Stimulated activated CD8-positive, alpha-beta memory T cell treated with anti-CD3 and anti-CD28 coated beads, Interleukin-4, amount 100 ng/mL, for 24 hours (primary cell): ENCODE data around the gene ATP6V1F.

Experiments used
- DNase-seq: peaks from one replicate; pipeline ENCODE4 v3.0.0-alpha.2; 2020; ENCODE audit warnings: low read depth

Gene ATP6V1F, protein sequence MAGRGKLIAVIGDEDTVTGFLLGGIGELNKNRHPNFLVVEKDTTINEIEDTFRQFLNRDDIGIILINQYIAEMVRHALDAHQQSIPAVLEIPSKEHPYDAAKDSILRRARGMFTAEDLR

GRCh38 chr7:128862571-128863432 is at the start of gene ATP6V1F:
Gene ATP6V1F (plus strand): TSS chr7:128862856. CDS start chr7:128862905, 49 bp downstream.
- DNase-seq, result peak; percentile 98

DNA sequence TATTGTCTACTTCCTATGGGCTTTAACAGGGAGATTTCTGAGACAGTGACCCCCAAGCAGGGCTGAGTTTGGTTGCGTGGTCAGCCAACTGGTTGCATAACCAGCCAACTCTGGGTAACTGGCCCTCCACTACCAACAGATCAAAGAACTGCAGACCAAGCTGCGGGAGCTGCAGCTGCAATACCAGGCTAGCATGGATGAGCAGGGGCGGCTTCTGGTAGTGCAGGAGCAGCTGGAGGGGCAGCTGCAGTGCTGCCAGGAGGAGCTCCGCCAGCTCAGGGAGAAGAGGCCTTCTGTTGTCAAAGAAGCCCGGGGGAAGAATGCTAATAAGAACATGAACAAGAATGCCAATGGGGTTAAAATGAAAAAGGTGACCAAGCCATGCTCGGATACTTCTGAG is 48.2 kb upstream of the ATP6V1F start:
- DNase-seq, result no peak

DNA sequence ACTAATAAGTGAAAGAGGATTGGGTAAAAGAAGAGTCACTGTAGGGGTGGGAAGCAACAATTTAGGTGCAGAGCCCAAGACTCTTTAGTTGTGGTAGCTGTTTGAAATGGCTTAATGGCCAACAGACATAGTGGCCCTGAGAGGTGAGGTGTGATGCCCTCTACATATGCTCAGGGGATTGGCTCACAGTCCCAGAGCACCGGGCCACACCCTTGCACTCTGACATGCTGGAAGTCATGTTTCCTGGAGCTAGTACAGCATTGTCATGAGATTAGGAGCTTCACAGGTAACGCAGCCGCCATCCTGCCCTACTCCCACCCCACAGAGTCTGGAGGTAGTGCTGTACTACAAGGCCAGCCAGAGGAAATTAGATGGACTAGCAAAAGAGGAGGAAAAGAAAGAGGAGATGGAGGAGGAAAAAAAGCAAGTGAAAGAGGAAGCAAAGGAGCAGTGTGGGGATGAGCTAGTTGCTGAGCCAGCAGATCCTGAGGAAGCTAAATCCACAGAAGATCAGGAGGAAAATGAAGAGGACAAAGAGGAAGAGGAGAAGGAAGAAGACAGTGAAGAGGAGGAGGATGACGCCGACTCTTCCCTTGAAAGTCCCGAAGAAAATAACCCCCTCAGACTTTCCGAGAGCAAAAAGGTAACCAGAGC is 47.2 kb upstream of the ATP6V1F start:
- DNase-seq, result no peak

- no peak for DNase-seq
These were observed 44.0 kb upstream of the ATP6V1F start for GRCh38 chr7:128818694-128819093.

GRCh38 chr7:128821724-128822123 is 40.9 kb upstream of the ATP6V1F start:
- no peak for DNase-seq

- DNase-seq, result no peak
These were observed 36.1 kb upstream of the ATP6V1F start for GRCh38 chr7:128826512-128826911.

- no peak for DNase-seq
These were observed 35.8 kb upstream of the ATP6V1F start for GRCh38 chr7:128826916-128827247.

GRCh38 chr7:128827248-128827958 is 35.3 kb upstream of the ATP6V1F start:
- no peak for DNase-seq

- DNase-seq, result no peak
These were observed 34.5 kb upstream of the ATP6V1F start for GRCh38 chr7:128827971-128828711.

GRCh38 chr7:128829391-128830166 is 33.1 kb upstream of the ATP6V1F start:
- no peak for DNase-seq

GRCh38 chr7:128830231-128831177 is 32.2 kb upstream of the ATP6V1F start, which contains the start of gene FLNC:
Gene FLNC (plus strand): TSS chr7:128830406. CDS start chr7:128830638, 232 bp downstream.
- no peak for DNase-seq

- DNase-seq, result no peak
These were observed 31.3 kb upstream of the ATP6V1F start for GRCh38 chr7:128831178-128831993.

- DNase-seq, result no peak
These were observed 30.4 kb upstream of the ATP6V1F start for GRCh38 chr7:128831994-128832879.

DNA sequence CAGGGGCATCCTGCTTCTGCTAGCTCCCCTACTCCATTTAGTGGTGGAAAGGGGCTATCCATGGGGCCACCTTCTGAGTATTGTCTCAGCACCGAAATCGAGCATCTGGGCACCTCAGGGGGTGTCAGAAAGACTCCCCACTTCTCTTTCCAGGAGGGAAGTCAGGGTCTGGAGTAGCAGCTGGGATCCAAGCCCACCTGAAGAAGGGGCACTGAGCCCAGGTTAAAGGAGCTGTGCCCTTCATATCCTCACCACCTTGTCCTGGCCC is 29.8 kb upstream of the ATP6V1F start:
- DNase-seq, result no peak

- DNase-seq, result no peak
These were observed 29.3 kb upstream of the ATP6V1F start for GRCh38 chr7:128833148-128833945.

- no peak for DNase-seq
These were observed 28.7 kb upstream of the ATP6V1F start for GRCh38 chr7:128833946-128834325.

GRCh38 chr7:128835231-128835751 is 27.4 kb upstream of the ATP6V1F start:
- no peak for DNase-seq
